Tibial nerve (tissue), 4 donors: ENCODE measurements around the gene LEFTY1. TPM values are rescaled to one million over a fixed set of nuclear protein-coding genes. Genes with fewer than 3 reads are reported as not detected.
A peak's percentile ranks its signal among the peaks of the same experiment; 100 is the strongest.

Experiments used
- DNase-seq, 2 donors: peaks; one replicate each; pipeline ENCODE4 v3.0.0-alpha.2; 2019; ENCODE audit warnings: low spot score in 2 of 2
- H3K27ac ChIP-seq, 4 donors: fragments of 200-600 bp; sonication (generic) in 3 of 4; one replicate each; pipeline ENCODE4 v1.5.1; 2017 to 2019; ENCODE audit warnings: mild to moderate bottlenecking in 1 of 4
- H3K27me3 ChIP-seq, 2 donors: fragments of 200-600 bp; sonication (generic) in 1 of 2; one replicate each; pipeline versions ENCODE4 v1.5.1 to v1.6.0; 2017 to 2019
- H3K36me3 ChIP-seq, 3 donors: fragments of 200-600 bp; sonication (generic); one replicate each; pipeline ENCODE4 v1.5.1; 2018 to 2019
- H3K4me1 ChIP-seq, 4 donors: fragments of 200-600 bp; sonication (generic) in 3 of 4; one replicate each; pipeline ENCODE4 v1.5.1; 2017 to 2019
- H3K4me3 ChIP-seq, 4 donors: fragments of 200-600 bp; sonication (generic) in 3 of 4; one replicate each; pipeline ENCODE4 v1.5.1; 2017 to 2019; ENCODE audit warnings: mild to moderate bottlenecking in 1 of 4, moderate library complexity in 1 of 4
- H3K9me3 ChIP-seq, 4 donors: fragments of 200-600 bp; sonication (generic) in 3 of 4; one replicate each; pipeline ENCODE4 v1.5.1; 2017 to 2019
- CTCF ChIP-seq, 5 experiments: fragments of 200-600 bp in 3 of 5; fragments of 450-650 bp in 2 of 5; sonication (generic) in 3 of 5; IDR thresholded peaks; one replicate each; pipeline ENCODE4 v1.5.1; 2016 to 2019; ENCODE audit warnings: antibody characterized with exemption in 5 of 5, mild to moderate bottlenecking in 3 of 5, moderate library complexity in 2 of 5
- EP300 ChIP-seq, 2 donors: sonication (generic); formaldehyde crosslinking; IDR thresholded peaks; one replicate each; pipeline ENCODE4 v1.6.1; 2017; ENCODE audit warnings: antibody characterized with exemption in 2 of 2, mild to moderate bottlenecking in 1 of 2
- POLR2A ChIP-seq, 2 donors: fragments of 450-650 bp; IDR thresholded peaks; one replicate each; pipeline ENCODE4 v1.6.1; 2017; ENCODE audit warnings: antibody characterized with exemption in 2 of 2, mild to moderate bottlenecking in 2 of 2, moderate library complexity in 2 of 2
- WGBS, 2 donors: methylation state at CpG; one replicate each; pipeline ENCODE4 v1.1.5; 2018; 5-methylcytosine and 5-hydroxymethylcytosine counted together
- total RNA-seq, 4 donors: library from RNA; depleted of rRNA; stranded (reverse); fragments of >200 nt; gene quantifications; one replicate each; pipeline ENCODE4 v1.1.0, GENCODE V29; 2016

The LEFTY1 gene
- total RNA-seq, 4 donors from 2014 or later: 0.20 TPM; not detected in 3

DNA sequence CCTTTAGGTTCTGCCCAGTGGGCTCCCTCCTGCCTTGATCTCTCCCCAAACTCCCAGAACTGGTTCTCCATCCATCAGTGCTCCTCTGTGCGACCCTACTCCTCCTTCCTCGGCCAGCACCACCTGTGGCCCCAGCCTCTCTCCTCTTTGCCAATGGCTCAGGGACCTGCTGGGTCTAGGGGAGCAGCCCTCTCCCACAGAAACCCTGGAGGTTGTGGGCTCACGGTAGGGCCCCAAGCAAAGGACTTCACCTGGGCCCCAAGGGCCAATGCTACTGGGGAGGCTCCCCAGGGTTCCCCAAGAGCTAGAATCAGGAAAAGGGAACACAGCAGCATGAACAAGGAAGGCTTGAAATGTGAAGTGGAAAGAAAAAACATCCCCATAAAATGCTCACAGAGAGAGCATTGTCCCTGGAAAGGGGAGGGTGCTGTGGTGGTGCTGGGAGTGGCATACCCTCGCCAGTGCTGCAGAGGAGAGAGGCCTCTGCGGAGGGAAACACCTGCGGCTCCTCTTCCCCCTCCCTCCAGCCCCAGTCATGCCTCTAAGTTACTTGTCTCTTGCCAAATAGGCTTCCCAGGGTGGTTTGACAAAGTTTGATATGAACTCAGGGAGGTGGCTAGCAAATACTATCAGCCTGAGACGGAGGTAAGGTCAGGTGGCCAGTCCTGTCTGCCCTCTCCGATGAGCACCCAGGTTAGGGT, 9.3 kb downstream of the LEFTY1 start:
- peaks cover 0 to 62% (median 34%) of the 10 kb centered on the region in 4 donors for H3K4me1 ChIP-seq
- H3K4me3 ChIP-seq: peak overlapping the region in 1 of 4 donors; percentile 9
- DNase-seq: no peak
- peak overlapping the region; percentile 22 to 92 (median 90) for H3K27ac ChIP-seq
- 44 to 58% methylated on average over 8 of the region's 8 CpGs for WGBS, 2 donors
- no peak for TF ChIP-seq EP300 (IDR thresholded peaks at IDR 0.05)
- TF ChIP-seq POLR2A (IDR thresholded peaks at IDR 0.05): no peak
- no peak for TF ChIP-seq CTCF (IDR thresholded peaks at IDR 0.05)
- peaks cover 0 to 25% (median 0%) of the 10 kb centered on the region in 3 donors for H3K36me3 ChIP-seq
- H3K9me3 ChIP-seq: no peaks in the 10 kb centered on the region
- H3K27me3 ChIP-seq: no peaks in the 10 kb centered on the region

DNA sequence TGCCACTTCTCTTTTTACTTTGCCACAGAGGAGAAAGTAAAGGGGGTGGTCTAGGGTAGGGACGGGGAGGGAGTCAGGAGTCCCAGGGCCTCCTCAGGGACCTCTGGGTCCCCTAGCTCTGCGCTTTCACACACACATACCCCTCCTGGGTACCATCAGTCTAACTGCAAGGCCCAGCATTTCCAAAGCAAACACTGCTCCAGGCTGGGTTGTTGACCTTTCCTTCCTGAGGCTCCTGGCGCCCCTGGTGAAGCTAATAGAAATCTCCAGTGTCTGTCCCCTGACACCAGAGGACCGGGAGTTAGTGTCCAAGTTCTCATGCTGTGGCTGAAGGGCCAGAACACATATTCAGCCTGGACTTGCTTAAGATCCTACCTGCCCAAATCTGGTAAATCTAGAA, 10.7 kb downstream of the LEFTY1 start:
- DNase-seq: no peak
- Histone ChIP-seq H3K27me3 (no peaks in the 10 kb centered on the region), H3K4me1 (peaks cover 0 to 56% (median 34%) of the 10 kb centered on the region in 4 donors), H3K36me3 (peaks cover 0 to 39% (median 3%) of the 10 kb centered on the region in 3 donors), H3K27ac (peak overlapping the region in 3 of 4 donors; percentile 36 to 91 (median 89)), H3K4me3 (no peak overlapping the region), H3K9me3 (no peaks in the 10 kb centered on the region)
- 74 to 77% methylated on average over 4 of the region's 4 CpGs for WGBS, 2 donors
- TF ChIP-seq EP300 (IDR thresholded peaks at IDR 0.05): no peak
- no peak for TF ChIP-seq CTCF (IDR thresholded peaks at IDR 0.05)
- TF ChIP-seq POLR2A (IDR thresholded peaks at IDR 0.05): no peak

DNA sequence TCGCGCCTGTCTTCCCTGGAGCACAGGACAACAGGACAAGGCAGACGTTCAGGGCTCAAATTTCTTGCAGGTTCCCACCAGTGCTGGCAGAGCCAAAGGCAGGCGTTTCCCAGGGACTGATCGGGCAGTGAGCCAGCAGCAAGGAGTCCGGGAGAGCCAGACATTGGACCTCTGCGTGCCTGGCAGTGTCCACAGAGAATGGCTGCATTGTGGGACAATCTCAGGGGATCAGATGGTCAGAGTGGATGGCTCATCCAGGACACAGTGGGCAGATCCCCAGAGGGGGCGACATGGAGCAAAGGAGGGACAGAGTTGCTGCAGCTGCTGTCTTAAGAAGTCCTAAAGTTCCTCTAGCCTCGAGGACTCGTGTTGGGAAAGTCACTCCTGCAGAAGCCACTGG, 11.4 kb downstream of the LEFTY1 start:
- Histone ChIP-seq H3K4me1 (peaks cover 0 to 53% (median 34%) of the 10 kb centered on the region in 4 donors), H3K27me3 (no peaks in the 10 kb centered on the region), H3K4me3 (no peak overlapping the region), H3K36me3 (peaks cover 0 to 46% (median 7%) of the 10 kb centered on the region in 3 donors), H3K27ac (peak overlapping the region in 3 of 4 donors; percentile 36 to 91 (median 89)), H3K9me3 (no peaks in the 10 kb centered on the region)
- peak; percentile 26 to 42 for DNase-seq
- 24 to 27% methylated on average over 10 of the region's 10 CpGs for WGBS, 2 donors
- TF ChIP-seq EP300 (IDR thresholded peaks at IDR 0.05) (no peak), POLR2A (IDR thresholded peaks at IDR 0.05) (no peak), CTCF (IDR thresholded peaks at IDR 0.05) (peak in 3 of 5 experiments; percentile 20 to 37 (median 28))

- H3K27ac ChIP-seq: peak overlapping the region in 3 of 4 donors; percentile 6 to 91 (median 89)
- peaks cover 0 to 51% (median 7%) of the 10 kb centered on the region in 3 donors for H3K36me3 ChIP-seq
- H3K27me3 ChIP-seq: no peaks in the 10 kb centered on the region
- peaks cover 0 to 53% (median 34%) of the 10 kb centered on the region in 4 donors for H3K4me1 ChIP-seq
- 66 to 69% methylated on average over 12 of the region's 12 CpGs for WGBS, 2 donors
- DNase-seq: no peak
- H3K4me3 ChIP-seq: no peak overlapping the region
- TF ChIP-seq CTCF (IDR thresholded peaks at IDR 0.05) (no peak), EP300 (IDR thresholded peaks at IDR 0.05) (no peak)
- H3K9me3 ChIP-seq: no peaks in the 10 kb centered on the region
These were observed 11.9 kb downstream of the LEFTY1 start for GRCh38 chr1:225876900-225877510.
